ENCODE measurements around the gene TIA1.
A peak's percentile ranks its signal among the peaks of the same experiment; 100 is the strongest.
"Not testable (repeated sequence)": the region's sequence is repeated elsewhere in the genome, so short reads cannot be mapped to it uniquely, and the experiment has no call there.

TIA1 gene

GRCh38 chr2:70173520-70173919 lies 74.9 kb downstream of the TIA1 start:
- Histone ChIP-seq H3K79me2 (ENCODE audit: control insufficient read depth, low read length) (no peaks in the 10 kb centered on the region), H3K27me3 (ENCODE audit: control insufficient read depth, low read length) (no peaks in the 10 kb centered on the region), H3F3A (ENCODE audit: control insufficient read depth, insufficient read depth) (no peaks in the 10 kb centered on the region), H3K9me3 (ENCODE audit: control insufficient read depth, insufficient read depth, low read length) (no peaks in the 10 kb centered on the region), H3K4me2 (ENCODE audit: low read length) (no peak overlapping the region), H4K20me1 (ENCODE audit: control insufficient read depth, insufficient read depth, low read depth, low read length) (no peaks in the 10 kb centered on the region), H3K4me1 (ENCODE audit: control insufficient read depth, low read length) (peaks cover 13% of the 10 kb centered on the region), H3K27ac (ENCODE audit: low read depth, low read length) (no peak overlapping the region), H3K4me3 (ENCODE audit: low read length) (no peak overlapping the region), H3K36me3 (ENCODE audit: control insufficient read depth, low read length) (peaks cover 46% of the 10 kb centered on the region), H3K9me2 (replicated peaks; ENCODE audit: control insufficient read depth, low read length) (no peaks in the 10 kb centered on the region)
- no peak for TF ChIP-seq CTCF (IDR thresholded peaks at IDR 0.05; ENCODE audit: low read depth, low read length, poor library complexity, severe bottlenecking)
- no peak for TF ChIP-seq EZH2phosphoT487 (IDR thresholded peaks at IDR 0.05; ENCODE audit: borderline replicate concordance, low read length)

- H3K9me2 ChIP-seq (replicated peaks; ENCODE audit: control insufficient read depth, low read length); H3K4me2 ChIP-seq (ENCODE audit: low read length); H3K79me2 ChIP-seq (ENCODE audit: control insufficient read depth, low read length); H4K20me1 ChIP-seq (ENCODE audit: control insufficient read depth, insufficient read depth, low read depth, low read length); H3K4me1 ChIP-seq (ENCODE audit: control insufficient read depth, low read length); H3K4me3 ChIP-seq (ENCODE audit: low read length); H3K27me3 ChIP-seq (ENCODE audit: control insufficient read depth, low read length); H3K9me3 ChIP-seq (ENCODE audit: control insufficient read depth, insufficient read depth, low read length); H3F3A ChIP-seq (ENCODE audit: control insufficient read depth, insufficient read depth); H3K27ac ChIP-seq (ENCODE audit: low read depth, low read length): not testable (repeated sequence)
- H3K36me3 ChIP-seq (ENCODE audit: control insufficient read depth, low read length): peaks cover 31% of the 10 kb centered on the region
Observed at GRCh38 chr2:70169654-70170245, 78.7 kb downstream of the TIA1 start.

- Histone ChIP-seq H3K4me1 (ENCODE audit: control insufficient read depth, low read length) (peaks cover 9% of the 10 kb centered on the region), H3K9me2 (replicated peaks; ENCODE audit: control insufficient read depth, low read length) (no peaks in the 10 kb centered on the region), H3K27me3 (ENCODE audit: control insufficient read depth, low read length) (no peaks in the 10 kb centered on the region), H3K27ac (ENCODE audit: low read depth, low read length) (peak overlapping the region; percentile 9; the same call in 1 of the 2 replicates), H3K4me2 (ENCODE audit: low read length) (no peak overlapping the region; the same call in 1 of the 2 replicates), H3K4me3 (ENCODE audit: low read length) (no peak overlapping the region), H3K79me2 (ENCODE audit: control insufficient read depth, low read length) (no peaks in the 10 kb centered on the region), H3K36me3 (ENCODE audit: control insufficient read depth, low read length) (peaks cover 27% of the 10 kb centered on the region), H3F3A (ENCODE audit: control insufficient read depth, insufficient read depth) (no peaks in the 10 kb centered on the region), H3K9me3 (ENCODE audit: control insufficient read depth, insufficient read depth, low read length) (no peaks in the 10 kb centered on the region), H4K20me1 (ENCODE audit: control insufficient read depth, insufficient read depth, low read depth, low read length) (no peaks in the 10 kb centered on the region)
- TF ChIP-seq EZH2phosphoT487 (IDR thresholded peaks at IDR 0.05; ENCODE audit: borderline replicate concordance, low read length): no peak
- no peak for TF ChIP-seq CTCF (IDR thresholded peaks at IDR 0.05; ENCODE audit: low read depth, low read length, poor library complexity, severe bottlenecking)
Observed at GRCh38 chr2:70161069-70161534, 87.3 kb downstream of the TIA1 start.

- no peak overlapping the region for H3K4me2 ChIP-seq (ENCODE audit: low read length)
- no peaks in the 10 kb centered on the region for H3K9me3 ChIP-seq (ENCODE audit: control insufficient read depth, insufficient read depth, low read length)
- H3K4me3 ChIP-seq (ENCODE audit: low read length): no peak overlapping the region
- H3K27me3 ChIP-seq (ENCODE audit: control insufficient read depth, low read length): no peaks in the 10 kb centered on the region
- TF ChIP-seq CTCF (IDR thresholded peaks at IDR 0.05; ENCODE audit: low read depth, low read length, poor library complexity, severe bottlenecking) (no peak), EZH2phosphoT487 (IDR thresholded peaks at IDR 0.05; ENCODE audit: borderline replicate concordance, low read length) (no peak)
- H3K4me1 ChIP-seq (ENCODE audit: control insufficient read depth, low read length): peaks cover 9% of the 10 kb centered on the region
- no peaks in the 10 kb centered on the region for H4K20me1 ChIP-seq (ENCODE audit: control insufficient read depth, insufficient read depth, low read depth, low read length)
- no peak overlapping the region for H3K27ac ChIP-seq (ENCODE audit: low read depth, low read length)
- no peaks in the 10 kb centered on the region for H3K79me2 ChIP-seq (ENCODE audit: control insufficient read depth, low read length)
- no peaks in the 10 kb centered on the region for H3F3A ChIP-seq (ENCODE audit: control insufficient read depth, insufficient read depth)
- peaks cover 26% of the 10 kb centered on the region for H3K36me3 ChIP-seq (ENCODE audit: control insufficient read depth, low read length)
- no peaks in the 10 kb centered on the region for H3K9me2 ChIP-seq (replicated peaks; ENCODE audit: control insufficient read depth, low read length)
Observed at GRCh38 chr2:70160545-70160944, 87.9 kb downstream of the TIA1 start.
